Stomach (tissue), 4 donors: ENCODE data around the gene CBX2.

Experiments used
- POLR2AphosphoS5 ChIP-seq, 3 donors: sonication (generic); formaldehyde crosslinking; IDR thresholded peaks; one replicate each; pipeline ENCODE4 v1.6.1; 2016; ENCODE audit warnings: antibody characterized with exemption in 3 of 3
- TF ChIP-seq, protein P1 (sequence below), 7 experiments: fragments of 450-650 bp in 4 of 7; fragments of 200-600 bp in 3 of 7; sonication (generic) in 3 of 7; IDR thresholded peaks; one replicate each; pipeline ENCODE4 v1.5.1; 2016 to 2019; ENCODE audit warnings: antibody characterized with exemption in 7 of 7, control low read depth in 2 of 7, mild to moderate bottlenecking in 1 of 7

DNA sequence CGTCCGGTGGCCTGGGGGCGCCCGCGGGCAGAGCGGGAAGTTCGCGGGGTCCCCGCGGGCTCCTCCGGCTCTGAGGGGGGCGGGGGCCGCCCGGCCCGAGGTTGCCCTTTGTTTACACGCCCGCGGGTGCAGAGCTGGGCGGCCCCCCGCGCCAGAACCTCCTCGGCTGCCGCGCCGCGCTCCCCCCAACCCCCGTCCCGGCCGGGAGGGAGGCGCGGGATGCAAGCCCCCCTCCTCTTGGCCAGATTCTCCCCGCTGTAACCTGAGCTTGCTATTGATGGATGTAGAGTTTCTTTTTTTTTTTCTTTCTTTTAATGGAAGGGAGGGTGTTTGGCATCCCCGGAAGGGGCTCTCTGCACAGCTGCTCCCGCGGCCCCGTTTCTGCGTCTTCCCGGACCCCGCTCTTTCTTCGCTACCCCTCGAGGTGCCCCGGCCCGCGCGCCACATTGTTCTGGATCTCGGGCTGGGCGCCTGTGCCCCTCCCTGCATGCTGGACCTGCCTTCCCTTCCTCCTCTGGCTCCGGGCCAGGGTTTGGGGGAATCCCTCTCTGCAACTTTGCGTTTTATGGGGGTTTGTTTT is 646 bp downstream of the CBX2 start:
- TF ChIP-seq, protein P1, sequence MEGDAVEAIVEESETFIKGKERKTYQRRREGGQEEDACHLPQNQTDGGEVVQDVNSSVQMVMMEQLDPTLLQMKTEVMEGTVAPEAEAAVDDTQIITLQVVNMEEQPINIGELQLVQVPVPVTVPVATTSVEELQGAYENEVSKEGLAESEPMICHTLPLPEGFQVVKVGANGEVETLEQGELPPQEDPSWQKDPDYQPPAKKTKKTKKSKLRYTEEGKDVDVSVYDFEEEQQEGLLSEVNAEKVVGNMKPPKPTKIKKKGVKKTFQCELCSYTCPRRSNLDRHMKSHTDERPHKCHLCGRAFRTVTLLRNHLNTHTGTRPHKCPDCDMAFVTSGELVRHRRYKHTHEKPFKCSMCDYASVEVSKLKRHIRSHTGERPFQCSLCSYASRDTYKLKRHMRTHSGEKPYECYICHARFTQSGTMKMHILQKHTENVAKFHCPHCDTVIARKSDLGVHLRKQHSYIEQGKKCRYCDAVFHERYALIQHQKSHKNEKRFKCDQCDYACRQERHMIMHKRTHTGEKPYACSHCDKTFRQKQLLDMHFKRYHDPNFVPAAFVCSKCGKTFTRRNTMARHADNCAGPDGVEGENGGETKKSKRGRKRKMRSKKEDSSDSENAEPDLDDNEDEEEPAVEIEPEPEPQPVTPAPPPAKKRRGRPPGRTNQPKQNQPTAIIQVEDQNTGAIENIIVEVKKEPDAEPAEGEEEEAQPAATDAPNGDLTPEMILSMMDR (IDR thresholded peaks at IDR 0.05) = no peak
- no peak for TF ChIP-seq POLR2AphosphoS5 (IDR thresholded peaks at IDR 0.05)
